Activated effector memory CD4-positive, alpha-beta T cell treated with anti-CD3 and anti-CD28 coated beads, Interleukin-2, amount 50 U/mL, for 16 hours (primary cell): ENCODE results near the gene NUDT13.
A peak's percentile ranks its signal among the peaks of the same experiment; 100 is the strongest.

Source experiments
- DNase-seq: peaks from one replicate; pipeline ENCODE4 v3.0.0-alpha.2; 2020

The NUDT13 gene

DNA sequence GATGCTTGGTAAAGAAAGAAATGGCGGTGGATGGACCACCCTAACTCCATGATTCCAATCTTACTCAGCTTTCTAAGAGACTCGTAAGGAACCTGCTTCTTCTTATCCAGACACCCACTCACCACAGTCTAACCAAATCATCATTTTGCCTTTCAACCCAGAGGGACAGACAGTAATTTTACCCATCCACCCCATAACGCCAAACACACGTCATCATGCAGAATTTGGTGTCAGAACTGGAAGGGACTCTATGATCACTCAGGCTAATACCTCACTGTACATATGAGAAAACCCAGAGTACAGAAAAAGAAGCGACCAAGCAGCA, 57.2 kb downstream of the NUDT13 start:
- no peak for DNase-seq

DNA sequence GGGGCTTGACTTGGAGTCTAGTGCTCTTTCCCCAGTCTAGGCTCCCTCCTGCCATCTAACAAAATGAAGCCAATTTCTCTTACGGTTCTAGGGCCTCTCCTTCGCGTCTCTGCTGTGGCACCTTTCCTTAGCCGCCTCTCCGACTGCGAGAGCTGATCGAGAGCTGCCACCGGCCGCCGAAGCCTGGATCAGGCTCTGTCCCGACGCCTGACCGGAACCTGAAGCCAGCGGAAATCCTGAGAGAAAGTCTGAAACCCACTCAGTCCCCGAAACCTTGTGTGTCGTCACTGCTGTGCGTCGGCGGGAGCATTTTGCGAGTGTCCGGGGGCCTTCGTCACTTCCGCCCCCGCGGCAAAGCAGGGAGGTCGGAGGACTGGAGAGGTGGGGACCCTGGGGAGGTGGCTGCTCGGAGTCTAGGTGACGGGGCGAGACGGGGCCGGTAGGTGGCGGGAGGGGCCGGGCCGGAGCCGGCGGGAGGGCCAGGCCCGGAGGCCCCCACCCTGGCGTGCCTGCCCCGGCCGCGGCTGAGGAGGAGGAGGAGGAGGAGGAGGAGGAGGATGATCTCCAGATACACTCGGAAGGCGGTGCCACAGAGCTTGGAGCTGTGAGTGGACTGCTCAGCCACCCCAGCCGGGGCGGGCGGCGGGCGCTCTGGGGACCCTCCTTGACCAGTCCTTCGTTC, 57.7 kb downstream of the NUDT13 start, which contains the start of the genes ECD and FAM149B1:
Gene ECD (minus strand): TSS at position 226 of the 682 bp plus-strand sequence. CDS start 4,071 bp downstream, outside the sequence.
Gene FAM149B1 (plus strand): TSS at position 337 of the 682 bp plus-strand sequence. CDS start 221 bp downstream, at position 558.
- peak; percentile 97 for DNase-seq

DNA sequence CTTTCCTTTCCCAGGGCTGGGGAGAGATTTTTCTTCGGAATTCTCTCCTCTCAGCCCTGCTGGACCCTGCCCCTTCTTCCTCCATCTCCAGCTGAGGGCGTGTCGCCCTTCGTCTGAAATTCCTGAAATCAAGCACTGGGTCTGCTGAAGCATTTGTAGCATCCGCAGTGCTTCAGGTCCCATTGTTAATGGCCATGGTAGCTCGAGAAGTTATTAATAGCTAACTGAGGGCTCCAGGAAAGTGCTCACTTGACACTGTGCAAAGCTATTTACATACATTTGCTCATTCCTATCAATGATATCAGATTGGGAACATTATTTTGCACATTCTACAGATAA, 58.2 kb downstream of the NUDT13 start:
- no peak for DNase-seq

DNA sequence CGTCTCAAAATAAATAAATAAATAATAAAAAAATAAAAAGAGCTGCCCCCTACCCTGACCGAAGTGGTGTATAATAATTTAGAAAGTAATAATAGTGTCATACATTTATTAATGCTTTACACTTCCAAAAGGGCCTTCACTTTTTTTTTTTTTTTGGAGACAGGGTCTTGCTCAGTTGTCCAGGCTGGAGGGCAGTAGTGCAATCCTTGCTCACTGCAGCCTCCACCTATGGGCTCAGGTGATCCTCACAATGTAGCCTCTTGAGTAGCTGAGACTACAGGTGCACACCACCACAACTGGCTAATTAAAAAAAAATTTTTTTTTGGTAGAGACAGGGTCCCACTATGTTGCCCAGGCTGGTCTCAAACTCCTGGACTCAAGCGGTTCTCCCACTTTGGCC, 59.1 kb downstream of the NUDT13 start:
- DNase-seq: no peak

DNA sequence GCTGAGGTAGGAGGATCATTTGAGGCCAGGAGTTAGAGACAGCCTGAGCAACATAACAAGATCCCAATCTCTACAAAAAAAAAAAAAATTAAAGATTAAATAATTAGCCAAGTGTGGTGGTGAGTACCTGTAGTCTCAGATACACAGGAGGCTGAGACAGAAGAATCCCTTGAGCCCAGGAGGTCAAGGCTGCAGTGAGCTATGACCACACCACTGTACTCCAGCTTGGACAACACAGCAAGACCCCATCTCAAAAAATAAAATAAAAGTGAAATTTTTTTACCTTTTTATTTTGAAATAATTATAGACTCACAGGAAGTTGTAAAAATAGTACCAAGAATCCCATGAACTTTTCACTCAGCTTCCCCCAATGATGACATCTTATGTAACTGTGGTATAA, 62.6 kb downstream of the NUDT13 start:
- no peak for DNase-seq

DNA sequence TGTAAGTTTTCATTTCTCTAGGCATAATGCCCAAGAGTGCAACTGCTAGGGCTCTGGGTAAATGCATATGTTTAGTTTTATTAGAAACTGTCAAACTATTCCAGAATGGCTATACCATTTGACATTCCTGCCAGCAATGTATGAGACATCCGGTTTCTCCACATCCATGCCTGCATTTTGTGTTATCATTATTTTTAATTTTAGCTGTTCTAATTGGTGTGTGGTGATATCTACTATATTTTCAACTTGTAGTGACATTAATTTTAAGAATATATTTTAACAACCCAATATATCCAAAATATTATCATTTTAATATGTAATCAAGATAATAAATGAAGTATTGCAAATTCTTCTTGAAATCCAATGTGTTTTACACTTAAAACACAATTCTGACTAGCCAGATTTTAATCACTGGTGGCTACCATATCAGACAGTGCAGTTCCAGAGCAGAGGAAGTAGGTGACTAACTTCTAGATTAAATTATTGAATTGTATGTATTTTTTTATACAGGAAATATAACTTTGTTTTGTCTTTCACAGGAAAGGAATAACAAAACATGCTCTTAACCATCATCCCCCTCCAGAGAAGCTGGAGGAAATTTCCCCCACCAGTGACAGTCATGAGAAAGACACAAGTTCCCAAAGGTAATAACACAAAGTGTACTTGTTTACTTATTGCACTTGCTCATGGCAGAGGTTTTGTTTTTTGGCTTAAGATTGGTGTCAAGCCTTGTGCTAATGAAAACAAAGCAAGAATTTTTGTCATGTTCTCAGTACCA, 64.1 kb downstream of the NUDT13 start:
- no peak for DNase-seq
